ENCODE results near the gene ADCY4. TPM values are rescaled to one million over a fixed set of nuclear protein-coding genes. Genes with fewer than 3 reads are reported as not detected.

ADCY4 gene
- total and polyA plus RNA-seq, 2 of the 8 experiments (the other 6 are each of a cell fraction or from before 2014, with no cell fraction given) = 0.27 to 0.35 TPM

DNA sequence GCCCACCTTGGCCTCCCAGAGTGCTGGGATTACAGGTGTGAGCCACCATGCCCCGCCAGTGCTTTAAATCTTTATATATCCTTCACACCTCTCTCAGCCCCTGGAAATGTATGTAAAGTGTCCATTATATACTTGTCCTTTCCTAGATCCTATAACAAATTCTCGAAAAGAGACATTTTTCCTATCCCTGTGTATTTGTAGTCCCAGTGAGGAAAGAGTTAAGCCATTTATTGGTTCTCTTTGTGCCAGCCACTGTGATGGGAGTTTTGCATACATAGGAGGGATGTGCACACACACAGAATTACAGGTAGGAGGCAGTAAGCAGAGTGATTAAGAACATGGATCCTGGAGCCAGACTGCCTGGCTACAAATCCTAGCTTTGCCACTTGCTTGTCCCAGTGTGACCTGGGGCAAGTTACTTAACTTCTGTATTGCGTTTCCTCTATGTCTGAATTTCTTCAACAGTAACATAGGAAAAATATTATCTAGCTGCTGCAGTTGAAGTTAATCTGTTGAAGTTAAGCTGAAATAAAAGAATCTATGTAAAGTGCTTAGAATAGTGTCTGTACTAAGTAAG lies 61.4 kb downstream of the ADCY4 start (continued):
- TF ChIP-seq, protein P1, sequence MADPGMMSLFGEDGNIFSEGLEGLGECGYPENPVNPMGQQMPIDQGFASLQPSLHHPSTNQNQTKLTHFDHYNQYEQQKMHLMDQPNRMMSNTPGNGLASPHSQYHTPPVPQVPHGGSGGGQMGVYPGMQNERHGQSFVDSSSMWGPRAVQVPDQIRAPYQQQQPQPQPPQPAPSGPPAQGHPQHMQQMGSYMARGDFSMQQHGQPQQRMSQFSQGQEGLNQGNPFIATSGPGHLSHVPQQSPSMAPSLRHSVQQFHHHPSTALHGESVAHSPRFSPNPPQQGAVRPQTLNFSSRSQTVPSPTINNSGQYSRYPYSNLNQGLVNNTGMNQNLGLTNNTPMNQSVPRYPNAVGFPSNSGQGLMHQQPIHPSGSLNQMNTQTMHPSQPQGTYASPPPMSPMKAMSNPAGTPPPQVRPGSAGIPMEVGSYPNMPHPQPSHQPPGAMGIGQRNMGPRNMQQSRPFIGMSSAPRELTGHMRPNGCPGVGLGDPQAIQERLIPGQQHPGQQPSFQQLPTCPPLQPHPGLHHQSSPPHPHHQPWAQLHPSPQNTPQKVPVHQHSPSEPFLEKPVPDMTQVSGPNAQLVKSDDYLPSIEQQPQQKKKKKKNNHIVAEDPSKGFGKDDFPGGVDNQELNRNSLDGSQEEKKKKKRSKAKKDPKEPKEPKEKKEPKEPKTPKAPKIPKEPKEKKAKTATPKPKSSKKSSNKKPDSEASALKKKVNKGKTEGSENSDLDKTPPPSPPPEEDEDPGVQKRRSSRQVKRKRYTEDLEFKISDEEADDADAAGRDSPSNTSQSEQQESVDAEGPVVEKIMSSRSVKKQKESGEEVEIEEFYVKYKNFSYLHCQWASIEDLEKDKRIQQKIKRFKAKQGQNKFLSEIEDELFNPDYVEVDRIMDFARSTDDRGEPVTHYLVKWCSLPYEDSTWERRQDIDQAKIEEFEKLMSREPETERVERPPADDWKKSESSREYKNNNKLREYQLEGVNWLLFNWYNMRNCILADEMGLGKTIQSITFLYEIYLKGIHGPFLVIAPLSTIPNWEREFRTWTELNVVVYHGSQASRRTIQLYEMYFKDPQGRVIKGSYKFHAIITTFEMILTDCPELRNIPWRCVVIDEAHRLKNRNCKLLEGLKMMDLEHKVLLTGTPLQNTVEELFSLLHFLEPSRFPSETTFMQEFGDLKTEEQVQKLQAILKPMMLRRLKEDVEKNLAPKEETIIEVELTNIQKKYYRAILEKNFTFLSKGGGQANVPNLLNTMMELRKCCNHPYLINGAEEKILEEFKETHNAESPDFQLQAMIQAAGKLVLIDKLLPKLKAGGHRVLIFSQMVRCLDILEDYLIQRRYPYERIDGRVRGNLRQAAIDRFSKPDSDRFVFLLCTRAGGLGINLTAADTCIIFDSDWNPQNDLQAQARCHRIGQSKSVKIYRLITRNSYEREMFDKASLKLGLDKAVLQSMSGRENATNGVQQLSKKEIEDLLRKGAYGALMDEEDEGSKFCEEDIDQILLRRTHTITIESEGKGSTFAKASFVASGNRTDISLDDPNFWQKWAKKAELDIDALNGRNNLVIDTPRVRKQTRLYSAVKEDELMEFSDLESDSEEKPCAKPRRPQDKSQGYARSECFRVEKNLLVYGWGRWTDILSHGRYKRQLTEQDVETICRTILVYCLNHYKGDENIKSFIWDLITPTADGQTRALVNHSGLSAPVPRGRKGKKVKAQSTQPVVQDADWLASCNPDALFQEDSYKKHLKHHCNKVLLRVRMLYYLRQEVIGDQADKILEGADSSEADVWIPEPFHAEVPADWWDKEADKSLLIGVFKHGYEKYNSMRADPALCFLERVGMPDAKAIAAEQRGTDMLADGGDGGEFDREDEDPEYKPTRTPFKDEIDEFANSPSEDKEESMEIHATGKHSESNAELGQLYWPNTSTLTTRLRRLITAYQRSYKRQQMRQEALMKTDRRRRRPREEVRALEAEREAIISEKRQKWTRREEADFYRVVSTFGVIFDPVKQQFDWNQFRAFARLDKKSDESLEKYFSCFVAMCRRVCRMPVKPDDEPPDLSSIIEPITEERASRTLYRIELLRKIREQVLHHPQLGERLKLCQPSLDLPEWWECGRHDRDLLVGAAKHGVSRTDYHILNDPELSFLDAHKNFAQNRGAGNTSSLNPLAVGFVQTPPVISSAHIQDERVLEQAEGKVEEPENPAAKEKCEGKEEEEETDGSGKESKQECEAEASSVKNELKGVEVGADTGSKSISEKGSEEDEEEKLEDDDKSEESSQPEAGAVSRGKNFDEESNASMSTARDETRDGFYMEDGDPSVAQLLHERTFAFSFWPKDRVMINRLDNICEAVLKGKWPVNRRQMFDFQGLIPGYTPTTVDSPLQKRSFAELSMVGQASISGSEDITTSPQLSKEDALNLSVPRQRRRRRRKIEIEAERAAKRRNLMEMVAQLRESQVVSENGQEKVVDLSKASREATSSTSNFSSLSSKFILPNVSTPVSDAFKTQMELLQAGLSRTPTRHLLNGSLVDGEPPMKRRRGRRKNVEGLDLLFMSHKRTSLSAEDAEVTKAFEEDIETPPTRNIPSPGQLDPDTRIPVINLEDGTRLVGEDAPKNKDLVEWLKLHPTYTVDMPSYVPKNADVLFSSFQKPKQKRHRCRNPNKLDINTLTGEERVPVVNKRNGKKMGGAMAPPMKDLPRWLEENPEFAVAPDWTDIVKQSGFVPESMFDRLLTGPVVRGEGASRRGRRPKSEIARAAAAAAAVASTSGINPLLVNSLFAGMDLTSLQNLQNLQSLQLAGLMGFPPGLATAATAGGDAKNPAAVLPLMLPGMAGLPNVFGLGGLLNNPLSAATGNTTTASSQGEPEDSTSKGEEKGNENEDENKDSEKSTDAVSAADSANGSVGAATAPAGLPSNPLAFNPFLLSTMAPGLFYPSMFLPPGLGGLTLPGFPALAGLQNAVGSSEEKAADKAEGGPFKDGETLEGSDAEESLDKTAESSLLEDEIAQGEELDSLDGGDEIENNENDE (IDR thresholded peaks at IDR 0.05; ENCODE audit: insufficient replicate concordance, low read length) = no peak
- TF ChIP-seq SIRT6 (IDR thresholded peaks at IDR 0.05; ENCODE audit: low read length) = no peak
- TF ChIP-seq POLR2AphosphoS5 (IDR thresholded peaks at IDR 0.05; ENCODE audit: low read depth, low read length) = no peak
- TF ChIP-seq, protein P2, sequence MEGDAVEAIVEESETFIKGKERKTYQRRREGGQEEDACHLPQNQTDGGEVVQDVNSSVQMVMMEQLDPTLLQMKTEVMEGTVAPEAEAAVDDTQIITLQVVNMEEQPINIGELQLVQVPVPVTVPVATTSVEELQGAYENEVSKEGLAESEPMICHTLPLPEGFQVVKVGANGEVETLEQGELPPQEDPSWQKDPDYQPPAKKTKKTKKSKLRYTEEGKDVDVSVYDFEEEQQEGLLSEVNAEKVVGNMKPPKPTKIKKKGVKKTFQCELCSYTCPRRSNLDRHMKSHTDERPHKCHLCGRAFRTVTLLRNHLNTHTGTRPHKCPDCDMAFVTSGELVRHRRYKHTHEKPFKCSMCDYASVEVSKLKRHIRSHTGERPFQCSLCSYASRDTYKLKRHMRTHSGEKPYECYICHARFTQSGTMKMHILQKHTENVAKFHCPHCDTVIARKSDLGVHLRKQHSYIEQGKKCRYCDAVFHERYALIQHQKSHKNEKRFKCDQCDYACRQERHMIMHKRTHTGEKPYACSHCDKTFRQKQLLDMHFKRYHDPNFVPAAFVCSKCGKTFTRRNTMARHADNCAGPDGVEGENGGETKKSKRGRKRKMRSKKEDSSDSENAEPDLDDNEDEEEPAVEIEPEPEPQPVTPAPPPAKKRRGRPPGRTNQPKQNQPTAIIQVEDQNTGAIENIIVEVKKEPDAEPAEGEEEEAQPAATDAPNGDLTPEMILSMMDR (IDR thresholded peaks at IDR 0.05; ENCODE audit: control extremely low read depth in 1 of 3, insufficient read depth in 1 of 3, low read depth in 1 of 3, low read length in 3 of 3) = peak in 1 of 3 experiments; percentile 24; a peak in 2 of 4 replicates
